ENCODE measurements around the gene MAP3K15.

The MAP3K15 gene

DNA sequence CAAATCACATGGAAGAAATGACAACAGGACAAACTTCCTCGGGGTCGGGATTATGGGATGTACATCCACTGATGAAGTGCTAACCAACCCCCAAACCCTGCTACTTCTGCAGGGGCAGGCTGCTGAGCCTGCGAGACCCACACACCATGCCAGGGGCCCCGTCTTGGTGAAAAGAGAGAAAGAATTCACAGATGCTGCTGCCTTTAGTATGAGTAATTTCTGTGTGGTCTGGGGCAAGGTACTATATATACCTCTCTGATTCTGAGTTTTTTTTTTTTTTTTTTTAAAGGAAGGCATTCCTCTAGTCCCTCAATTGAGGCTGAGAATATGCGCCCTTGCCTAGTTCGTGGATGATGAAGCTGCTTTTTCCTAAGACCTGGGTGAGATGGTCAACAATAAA is 146.7 kb downstream of the MAP3K15 start:
- TF ChIP-seq, protein P1, sequence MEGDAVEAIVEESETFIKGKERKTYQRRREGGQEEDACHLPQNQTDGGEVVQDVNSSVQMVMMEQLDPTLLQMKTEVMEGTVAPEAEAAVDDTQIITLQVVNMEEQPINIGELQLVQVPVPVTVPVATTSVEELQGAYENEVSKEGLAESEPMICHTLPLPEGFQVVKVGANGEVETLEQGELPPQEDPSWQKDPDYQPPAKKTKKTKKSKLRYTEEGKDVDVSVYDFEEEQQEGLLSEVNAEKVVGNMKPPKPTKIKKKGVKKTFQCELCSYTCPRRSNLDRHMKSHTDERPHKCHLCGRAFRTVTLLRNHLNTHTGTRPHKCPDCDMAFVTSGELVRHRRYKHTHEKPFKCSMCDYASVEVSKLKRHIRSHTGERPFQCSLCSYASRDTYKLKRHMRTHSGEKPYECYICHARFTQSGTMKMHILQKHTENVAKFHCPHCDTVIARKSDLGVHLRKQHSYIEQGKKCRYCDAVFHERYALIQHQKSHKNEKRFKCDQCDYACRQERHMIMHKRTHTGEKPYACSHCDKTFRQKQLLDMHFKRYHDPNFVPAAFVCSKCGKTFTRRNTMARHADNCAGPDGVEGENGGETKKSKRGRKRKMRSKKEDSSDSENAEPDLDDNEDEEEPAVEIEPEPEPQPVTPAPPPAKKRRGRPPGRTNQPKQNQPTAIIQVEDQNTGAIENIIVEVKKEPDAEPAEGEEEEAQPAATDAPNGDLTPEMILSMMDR (conservative IDR thresholded peaks at IDR 0.05; ENCODE audit: control insufficient read depth, insufficient read depth, low read depth, low read length): no peak
- H3K4me3 ChIP-seq (ENCODE audit: control insufficient read depth, low read depth, low read length): no peak overlapping the region
- DNase-seq (ENCODE audit: low read depth): no peak

DNA sequence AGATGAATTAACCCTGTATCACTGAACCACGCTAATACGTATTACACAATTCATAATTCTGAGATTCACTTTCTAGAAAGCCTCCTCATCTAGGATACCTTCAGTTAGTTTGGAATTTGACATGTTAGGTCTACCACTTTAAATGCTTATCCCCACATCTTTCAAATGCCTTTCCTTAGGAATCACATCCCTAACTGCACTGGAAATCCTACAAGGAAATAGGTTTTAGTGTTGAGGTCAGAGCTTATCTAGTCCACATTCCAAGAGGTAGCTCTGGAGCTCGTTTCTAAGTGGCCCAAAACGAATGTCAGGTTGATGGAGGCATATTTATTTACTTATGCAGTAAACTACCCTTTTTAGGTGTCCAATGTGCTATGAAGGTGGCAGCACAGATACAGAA is 153.6 kb downstream of the MAP3K15 start:
- no peak for DNase-seq (ENCODE audit: low read depth)
- TF ChIP-seq, protein P1 (conservative IDR thresholded peaks at IDR 0.05; ENCODE audit: control insufficient read depth, insufficient read depth, low read depth, low read length): no peak

DNA sequence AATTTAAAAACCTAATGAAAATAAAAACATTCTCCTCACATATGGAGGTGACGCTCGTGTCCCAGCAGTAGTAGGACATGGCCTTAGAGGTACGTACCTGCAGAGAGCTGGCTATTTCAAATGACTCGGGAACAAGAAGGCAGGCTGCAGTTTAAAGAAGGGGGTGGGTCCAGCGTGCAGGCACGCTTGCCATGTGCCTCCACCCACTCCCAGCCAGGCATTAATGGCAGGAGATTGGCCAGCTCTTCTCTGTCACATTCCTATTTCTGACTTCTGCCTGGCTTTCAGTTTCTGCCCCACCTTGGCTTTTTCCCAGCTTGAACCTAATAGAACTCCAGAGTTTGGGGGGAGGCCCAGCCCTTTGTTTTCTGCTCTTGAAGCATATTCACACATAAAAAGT is 154.4 kb downstream of the MAP3K15 start:
- H3K4me3 ChIP-seq (ENCODE audit: control insufficient read depth, low read depth, low read length): no peak overlapping the region
- TF ChIP-seq, protein P1 (conservative IDR thresholded peaks at IDR 0.05; ENCODE audit: control insufficient read depth, insufficient read depth, low read depth, low read length): no peak
- DNase-seq (ENCODE audit: low read depth): no peak

More for the DNA sequence above, 153.6 kb downstream of the MAP3K15 start:
- H3K4me3 ChIP-seq (ENCODE audit: control insufficient read depth, low read depth, low read length): no peak overlapping the region

DNA sequence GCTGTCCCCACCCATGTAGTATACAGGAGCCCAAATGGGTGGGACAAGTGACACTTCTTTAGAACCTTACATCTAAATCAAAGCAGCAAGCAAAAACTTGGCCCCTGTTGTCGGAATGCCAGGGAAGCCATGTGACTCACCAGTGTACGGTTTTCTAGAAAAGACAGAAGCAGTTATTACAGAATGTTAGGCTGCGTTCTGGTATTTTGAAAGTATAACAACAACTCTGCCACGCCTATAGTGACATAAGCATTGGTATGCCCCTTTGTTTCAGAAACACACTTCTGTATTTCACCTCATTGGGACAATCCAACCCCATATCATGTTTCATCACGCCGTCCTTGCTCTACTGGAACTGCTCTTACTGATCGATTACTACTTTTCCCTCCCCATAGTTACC is 156.8 kb downstream of the MAP3K15 start:
- no peak for DNase-seq (ENCODE audit: low read depth)
- TF ChIP-seq, protein P1 (conservative IDR thresholded peaks at IDR 0.05; ENCODE audit: control insufficient read depth, insufficient read depth, low read depth, low read length): no peak
- H3K4me3 ChIP-seq (ENCODE audit: control insufficient read depth, low read depth, low read length): no peak overlapping the region

DNA sequence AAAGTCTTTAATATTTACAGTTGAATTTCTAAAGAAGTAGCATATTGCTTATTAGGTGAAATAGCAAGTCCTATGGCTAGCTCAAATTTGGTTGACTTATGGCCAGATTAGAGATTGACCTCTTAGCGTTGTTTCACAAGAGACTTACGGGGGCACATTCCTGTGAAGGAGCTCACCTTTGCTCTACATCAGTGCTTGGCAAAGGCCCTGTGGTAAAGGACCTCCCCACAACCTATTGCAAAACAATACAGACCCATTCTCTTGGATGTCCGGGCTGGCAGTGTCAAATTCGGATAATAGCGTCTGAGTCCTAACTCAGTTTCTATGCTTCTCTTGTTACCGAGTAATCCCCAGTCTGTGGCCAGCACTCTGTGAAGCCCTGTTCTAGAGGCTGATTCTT is 160.7 kb downstream of the MAP3K15 start:
- no peak overlapping the region for H3K4me3 ChIP-seq (ENCODE audit: control insufficient read depth, low read depth, low read length)
- no peak for DNase-seq (ENCODE audit: low read depth)
- TF ChIP-seq, protein P1 (conservative IDR thresholded peaks at IDR 0.05; ENCODE audit: control insufficient read depth, insufficient read depth, low read depth, low read length): no peak

DNA sequence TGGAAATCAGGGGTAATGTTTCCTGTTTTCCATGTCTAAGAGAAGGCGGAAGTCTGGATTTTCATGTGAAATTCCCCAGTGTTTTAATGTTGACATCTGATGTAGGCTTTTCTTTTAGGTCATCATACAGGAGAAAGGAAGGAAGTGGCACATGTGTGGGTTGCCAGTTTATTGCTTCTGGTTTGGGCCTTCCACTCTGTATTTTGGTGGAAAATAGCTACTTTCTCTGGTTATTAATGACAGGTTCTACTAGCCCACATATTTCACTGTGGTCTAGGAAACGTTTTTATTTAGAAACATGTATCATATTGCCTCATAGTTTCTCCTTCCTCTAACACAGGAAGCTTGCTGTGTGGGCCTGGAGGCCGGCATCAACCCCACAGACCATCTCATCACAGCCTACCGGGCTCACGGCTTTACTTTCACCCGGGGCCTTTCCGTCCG is 164.3 kb downstream of the MAP3K15 start:
- TF ChIP-seq, protein P1 (conservative IDR thresholded peaks at IDR 0.05; ENCODE audit: control insufficient read depth, insufficient read depth, low read depth, low read length): no peak
- DNase-seq (ENCODE audit: low read depth): no peak
- no peak overlapping the region for H3K4me3 ChIP-seq (ENCODE audit: control insufficient read depth, low read depth, low read length)

DNA sequence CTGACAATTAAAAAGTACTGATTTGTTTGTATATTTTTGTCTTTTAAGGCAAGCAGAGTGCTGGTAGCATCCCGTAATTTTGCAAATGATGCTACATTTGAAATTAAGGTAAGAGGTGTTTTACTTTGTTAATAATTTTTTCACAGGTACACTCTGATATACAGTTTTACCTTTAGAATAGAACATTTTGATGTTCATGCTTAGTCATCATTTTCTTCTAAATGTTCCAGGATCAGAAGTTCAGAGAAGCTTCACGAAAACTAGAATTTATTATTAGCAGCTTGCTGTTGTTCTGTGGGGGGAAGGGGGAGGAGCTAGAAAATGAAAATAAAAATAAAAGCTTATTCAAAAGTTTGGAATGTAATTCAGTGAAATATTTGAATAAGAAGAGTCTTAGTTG is 166.0 kb downstream of the MAP3K15 start:
- no peak overlapping the region for H3K4me3 ChIP-seq (ENCODE audit: control insufficient read depth, low read depth, low read length)
- no peak for DNase-seq (ENCODE audit: low read depth)
- TF ChIP-seq, protein P1 (conservative IDR thresholded peaks at IDR 0.05; ENCODE audit: control insufficient read depth, insufficient read depth, low read depth, low read length): no peak
